NT2/D1 (cell line): ENCODE results near the gene AQP4.

Experiments used
- DNase-seq: peaks from one replicate; pipeline ENCODE4 v3.0.0-alpha.2; 2011; ENCODE audit warnings: low read depth, low spot score
- H3K27me3 ChIP-seq: 2 replicates; pipeline ENCODE4 v1.6.0; 2011; ENCODE audit warnings: mild to moderate bottlenecking; ENCODE audit not compliant: insufficient read length, insufficient read depth
- H3K36me3 ChIP-seq: 2 replicates; pipeline ENCODE4 v1.6.1; 2011; ENCODE audit warnings: mild to moderate bottlenecking, low read length, mixed read lengths; ENCODE audit not compliant: insufficient read depth, insufficient read length
- H3K4me1 ChIP-seq: 2 replicates; pipeline ENCODE4 v1.5.1; 2011; ENCODE audit not compliant: insufficient read depth, insufficient read length
- H3K4me3 ChIP-seq: 2 replicates; pipeline ENCODE4 v1.5.1; 2011; ENCODE audit warnings: low read depth; ENCODE audit not compliant: insufficient read length
- H3K9ac ChIP-seq: 2 replicates; pipeline ENCODE4 v1.6.0; 2011; ENCODE audit warnings: low read depth; ENCODE audit not compliant: insufficient read length
- H3K9me3 ChIP-seq: 2 replicates; pipeline ENCODE4 v1.5.1; 2011; ENCODE audit warnings: mild to moderate bottlenecking, low read length; ENCODE audit not compliant: insufficient read depth
- SUZ12 ChIP-seq: IDR thresholded peaks from 2 replicates; pipeline ENCODE4 v1.6.1; 2011; ENCODE audit not compliant: insufficient read length, insufficient read depth; ENCODE audit errors: extremely low read depth
- YY1 ChIP-seq: IDR thresholded peaks from 2 replicates; pipeline ENCODE4 v1.6.1; 2011; ENCODE audit not compliant: insufficient read length, insufficient read depth
- ZNF274 ChIP-seq: IDR thresholded peaks from 2 replicates; pipeline ENCODE4 v1.6.1; 2011; ENCODE audit warnings: mild to moderate bottlenecking, low read depth, low read length

Gene AQP4

GRCh38 chr18:26812462-26812861, 53.0 kb downstream of the AQP4 start:
- no peaks in the 10 kb centered on the region for H3K27me3 ChIP-seq
- no peak overlapping the region for H3K4me3 ChIP-seq
- no peaks in the 10 kb centered on the region for H3K36me3 ChIP-seq
- H3K9ac ChIP-seq, result no peak overlapping the region
- no peak for DNase-seq
- no peak for TF ChIP-seq ZNF274
- TF ChIP-seq YY1, result no peak
- no peak for TF ChIP-seq SUZ12
- H3K9me3 ChIP-seq, result no peaks in the 10 kb centered on the region
- no peaks in the 10 kb centered on the region for H3K4me1 ChIP-seq

DNA sequence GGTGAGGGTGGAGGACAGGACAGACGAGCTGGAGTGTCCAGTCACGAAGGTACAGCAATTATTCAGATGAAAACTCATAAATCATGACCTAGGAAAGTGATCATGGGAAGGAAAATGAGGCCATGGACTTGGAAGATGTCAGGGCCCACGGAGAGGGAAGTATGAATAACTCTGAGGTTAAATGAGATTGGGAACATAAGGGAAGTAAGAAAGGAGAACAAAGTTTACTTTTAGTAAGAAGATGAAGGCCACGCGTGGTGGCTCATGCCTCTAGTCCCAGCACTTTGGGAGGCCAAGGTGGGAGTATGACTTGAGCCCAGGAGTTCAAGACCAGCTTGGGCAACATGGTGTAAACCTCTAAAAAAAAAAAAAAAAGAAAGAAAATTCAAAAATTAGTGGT, 56.2 kb downstream of the AQP4 start:
- no peaks in the 10 kb centered on the region for H3K4me1 ChIP-seq
- TF ChIP-seq YY1 (no peak), SUZ12 (no peak), ZNF274 (no peak)
- H3K36me3 ChIP-seq, result no peaks in the 10 kb centered on the region
- H3K27me3 ChIP-seq, result no peaks in the 10 kb centered on the region
- H3K9ac ChIP-seq, result no peak overlapping the region
- H3K4me3 ChIP-seq, result no peak overlapping the region
- DNase-seq, result no peak
- H3K9me3 ChIP-seq, result no peaks in the 10 kb centered on the region

- Histone ChIP-seq H3K36me3 (no peaks in the 10 kb centered on the region), H3K9ac (no peak overlapping the region), H3K27me3 (no peaks in the 10 kb centered on the region), H3K4me3 (no peak overlapping the region), H3K4me1 (no peaks in the 10 kb centered on the region), H3K9me3 (no peaks in the 10 kb centered on the region)
- TF ChIP-seq ZNF274 (no peak), SUZ12 (no peak), YY1 (no peak)
- DNase-seq, result no peak
Observed at GRCh38 chr18:26806224-26806623, 59.3 kb downstream of the AQP4 start.

- no peaks in the 10 kb centered on the region for H3K4me1 ChIP-seq
- TF ChIP-seq YY1 (no peak), SUZ12 (no peak), ZNF274 (no peak)
- H3K27me3 ChIP-seq, result no peaks in the 10 kb centered on the region
- no peak overlapping the region for H3K4me3 ChIP-seq
- H3K9ac ChIP-seq, result no peak overlapping the region
- H3K36me3 ChIP-seq, result no peaks in the 10 kb centered on the region
- H3K9me3 ChIP-seq, result no peaks in the 10 kb centered on the region
- no peak for DNase-seq
Observed at GRCh38 chr18:26804519-26804918, 61.0 kb downstream of the AQP4 start.

DNA sequence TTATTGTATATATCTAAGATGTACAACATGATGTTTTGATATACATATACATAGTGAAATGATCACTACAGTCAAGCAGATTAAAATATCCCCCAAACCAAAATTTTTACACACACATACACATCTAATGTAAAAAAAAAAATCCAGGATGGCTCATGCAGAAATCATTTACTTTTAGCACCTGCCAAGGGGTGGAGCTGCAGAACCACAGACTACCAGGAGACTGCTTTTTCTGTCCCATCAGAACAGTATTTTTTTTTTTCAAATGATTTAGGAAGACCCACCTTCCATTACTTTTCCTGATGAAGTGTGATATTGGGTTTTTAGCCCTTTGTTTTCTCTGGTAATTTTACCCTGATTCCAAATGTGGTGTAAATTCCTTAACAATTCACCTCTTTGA, 61.9 kb downstream of the AQP4 start:
- no peak for DNase-seq
- no peaks in the 10 kb centered on the region for H3K4me1 ChIP-seq
- TF ChIP-seq SUZ12 (no peak), ZNF274 (no peak), YY1 (no peak)

GRCh38 chr18:26802330-26803200, 62.9 kb downstream of the AQP4 start:
- H3K36me3 ChIP-seq, result no peaks in the 10 kb centered on the region
- no peaks in the 10 kb centered on the region for H3K9me3 ChIP-seq
- H3K4me1 ChIP-seq, result no peaks in the 10 kb centered on the region
- no peaks in the 10 kb centered on the region for H3K27me3 ChIP-seq
- TF ChIP-seq SUZ12 (no peak), YY1 (no peak)
- no peak overlapping the region for H3K9ac ChIP-seq
- no peak for DNase-seq
- no peak overlapping the region for H3K4me3 ChIP-seq

More for the DNA sequence above, 61.9 kb downstream of the AQP4 start:
- no peaks in the 10 kb centered on the region for H3K9me3 ChIP-seq
- H3K36me3 ChIP-seq, result no peaks in the 10 kb centered on the region
- H3K27me3 ChIP-seq, result no peaks in the 10 kb centered on the region
- H3K9ac ChIP-seq, result no peak overlapping the region
- no peak overlapping the region for H3K4me3 ChIP-seq
